Measurements from ENCODE around the gene MCTP1. TPM values are rescaled to one million over a fixed set of nuclear protein-coding genes. Genes with fewer than 3 reads are reported as not detected.
A peak's percentile ranks its signal among the peaks of the same experiment; 100 is the strongest.

Gene MCTP1
- total RNA-seq, 2 donors from 2014 or later: 3.3 to 5.0 TPM

GRCh38 chr5:95241161-95241560 is 43.7 kb downstream of the MCTP1 start:
- intact Hi-C loops (cut with DNase I): no loop called here
- H3K4me1 ChIP-seq (replicated peaks): no peaks in the 10 kb centered on the region
- H3K27me3 ChIP-seq (replicated peaks; ENCODE audit: insufficient read depth): peaks cover 2% of the 10 kb centered on the region
- H3K4me3 ChIP-seq: no peak overlapping the region
- no peak for DNase-seq (ENCODE audit: low spot score)
- H3K36me3 ChIP-seq: no peaks in the 10 kb centered on the region
- H3K9me3 ChIP-seq: no peaks in the 10 kb centered on the region
- H3K27ac ChIP-seq: no peak overlapping the region
- TF ChIP-seq POLR2AphosphoS5 (IDR thresholded peaks at IDR 0.05): no peak
- TF ChIP-seq POLR2A (IDR thresholded peaks at IDR 0.05): no peak
- no peak for TF ChIP-seq CTCF (IDR thresholded peaks at IDR 0.05)

GRCh38 chr5:95238560-95239325 is 46.2 kb downstream of the MCTP1 start:
- Histone ChIP-seq H3K4me1 (replicated peaks) (no peaks in the 10 kb centered on the region), H3K4me3 (no peak overlapping the region), H3K27ac (no peak overlapping the region), H3K36me3 (no peaks in the 10 kb centered on the region), H3K9me3 (no peaks in the 10 kb centered on the region), H3K27me3 (replicated peaks; ENCODE audit: insufficient read depth) (peaks cover 2% of the 10 kb centered on the region)
- TF ChIP-seq POLR2A (IDR thresholded peaks at IDR 0.05): no peak
- TF ChIP-seq CTCF (IDR thresholded peaks at IDR 0.05): peak in 1 of 4 experiments; percentile 22
- TF ChIP-seq POLR2AphosphoS5 (IDR thresholded peaks at IDR 0.05): no peak
- 60% methylated on average over 10 of the region's 10 CpGs for WGBS
- intact Hi-C loops (cut with DNase I): loop anchor here (1.0 kb wide), 1 partner anchor 270 kb away; no protein-coding TSS in a partner anchor
- no peak for DNase-seq (ENCODE audit: low spot score)

- no peak for TF ChIP-seq CTCF (IDR thresholded peaks at IDR 0.05)
- no peak for TF ChIP-seq POLR2AphosphoS5 (IDR thresholded peaks at IDR 0.05)
- TF ChIP-seq POLR2A (IDR thresholded peaks at IDR 0.05): no peak
- H3K9me3 ChIP-seq: no peaks in the 10 kb centered on the region
- no peaks in the 10 kb centered on the region for H3K36me3 ChIP-seq
- no peak overlapping the region for H3K27ac ChIP-seq
- intact Hi-C loops (cut with DNase I): no loop called here
- no peak for DNase-seq (ENCODE audit: low spot score)
- H3K4me3 ChIP-seq: no peak overlapping the region
- H3K27me3 ChIP-seq (replicated peaks; ENCODE audit: insufficient read depth): no peaks in the 10 kb centered on the region
- no peaks in the 10 kb centered on the region for H3K4me1 ChIP-seq (replicated peaks)
- 81% methylated on average over 5 of the region's 5 CpGs for WGBS
Observed at GRCh38 chr5:95237324-95237723, 47.6 kb downstream of the MCTP1 start.

- H3K4me3 ChIP-seq: no peak overlapping the region
- intact Hi-C loops (cut with DNase I): no loop called here
- no peak for TF ChIP-seq POLR2A (IDR thresholded peaks at IDR 0.05)
- no peak for TF ChIP-seq POLR2AphosphoS5 (IDR thresholded peaks at IDR 0.05)
- no peak for TF ChIP-seq CTCF (IDR thresholded peaks at IDR 0.05)
- H3K9me3 ChIP-seq: no peaks in the 10 kb centered on the region
- H3K27ac ChIP-seq: no peak overlapping the region
- no peaks in the 10 kb centered on the region for H3K4me1 ChIP-seq (replicated peaks)
- no peaks in the 10 kb centered on the region for H3K27me3 ChIP-seq (replicated peaks; ENCODE audit: insufficient read depth)
- no peaks in the 10 kb centered on the region for H3K36me3 ChIP-seq
- DNase-seq (ENCODE audit: low spot score): no peak
- WGBS: 91% methylated on average over 1 of the region's 1 CpG
Observed at GRCh38 chr5:95235439-95235982, 49.4 kb downstream of the MCTP1 start.

GRCh38 chr5:95229646-95230045 is 55.2 kb downstream of the MCTP1 start:
- no peaks in the 10 kb centered on the region for H3K27me3 ChIP-seq (replicated peaks; ENCODE audit: insufficient read depth)
- intact Hi-C loops (cut with DNase I): no loop called here
- no peak overlapping the region for H3K4me3 ChIP-seq
- 100% methylated on average over 2 of the region's 2 CpGs for WGBS
- TF ChIP-seq POLR2AphosphoS5 (IDR thresholded peaks at IDR 0.05) (no peak), CTCF (IDR thresholded peaks at IDR 0.05) (no peak), POLR2A (IDR thresholded peaks at IDR 0.05) (no peak)
- DNase-seq (ENCODE audit: low spot score): no peak
- H3K9me3 ChIP-seq: no peaks in the 10 kb centered on the region
- H3K4me1 ChIP-seq (replicated peaks): no peaks in the 10 kb centered on the region
- no peaks in the 10 kb centered on the region for H3K36me3 ChIP-seq
- H3K27ac ChIP-seq: no peak overlapping the region
